K562 (cell line): ENCODE measurements around the gene C11orf86. TPM values are rescaled to one million over a fixed set of nuclear protein-coding genes. Genes with fewer than 3 reads are reported as not detected.

Experiments
- BHLHE40 ChIP-seq: IDR thresholded peaks from 2 replicates; pipeline ENCODE4 v1.6.1; 2011; ENCODE audit warnings: low read length, improper control_type of control experiment
- C11orf30 ChIP-seq: fragments of 450-650 bp; IDR thresholded peaks from 2 replicates; pipeline ENCODE4 v1.6.1; 2016; ENCODE audit warnings: low read depth, mild to moderate bottlenecking
- CBFB ChIP-seq: sonication (generic); formaldehyde crosslinking; IDR thresholded peaks from 2 replicates; pipeline ENCODE4 v1.4.0; 2020; ENCODE audit warnings: mild to moderate bottlenecking, missing genetic modification reagents
- E2F1 ChIP-seq: sonication (generic); formaldehyde crosslinking; IDR thresholded peaks from 2 replicates; pipeline ENCODE4 v1.8.1; 2023; ENCODE audit warnings: mild to moderate bottlenecking, missing genetic modification reagents, moderate library complexity
- EGR1 ChIP-seq: fragments of 450-650 bp; conservative IDR thresholded peaks from 2 replicates; pipeline ENCODE4 v1.6.1; 2017; ENCODE audit warnings: mild to moderate bottlenecking
- ELF1 ChIP-seq: fragments of 200-800 bp; sonication (Bioruptor generic); IDR thresholded peaks from 2 replicates; pipeline ENCODE4 v1.6.1; 2016; ENCODE audit warnings: missing genetic modification characterization, missing compliant biosample characterization
- HDGF ChIP-seq: fragments of 450-650 bp; IDR thresholded peaks from 2 replicates; pipeline ENCODE4 v1.6.1; 2016
- KDM5B ChIP-seq: fragments of 200-600 bp; sonication (generic); IDR thresholded peaks from 2 replicates; pipeline ENCODE4 v1.6.1; 2012; ENCODE audit warnings: low read depth, mild to moderate bottlenecking, moderate library complexity, low read length, control low read depth, inconsistent platforms; ENCODE audit not compliant: insufficient replicate concordance
- KHSRP ChIP-seq: fragments of 450-650 bp; IDR thresholded peaks from 2 replicates; pipeline ENCODE4 v1.6.1; 2017
- MAX ChIP-seq: sonication (generic); formaldehyde crosslinking; IDR thresholded peaks from 2 replicates; pipeline ENCODE4 v1.9.0; 2022; ENCODE audit warnings: mild to moderate bottlenecking, missing genetic modification reagents
- MCM3 ChIP-seq: fragments of 450-650 bp; IDR thresholded peaks from 2 replicates; pipeline ENCODE4 v1.6.1; 2016
- MEF2D ChIP-seq: conservative IDR thresholded peaks from 2 replicates; pipeline ENCODE4 v1.6.1; 2016; ENCODE audit warnings: low read depth, missing genetic modification characterization, missing compliant biosample characterization
- NR4A1 ChIP-seq, 2 experiments: fragments of 250-450 bp in 1 of 2; fragments of 450-650 bp in 1 of 2; sonication (Bioruptor Pico) in 1 of 2; IDR thresholded peaks; 2 replicates each; pipeline versions ENCODE4 v1.4.0 to v1.6.1; 2016 to 2020; ENCODE audit warnings: mild to moderate bottlenecking in 2 of 2, missing compliant biosample characterization in 1 of 2, missing genetic modification characterization in 1 of 2, moderate library complexity in 1 of 2
- RFX5 ChIP-seq: IDR thresholded peaks from 2 replicates; pipeline ENCODE4 v1.6.1; 2011; ENCODE audit warnings: low read depth, mild to moderate bottlenecking, improper control_type of control experiment, low read length
- STAT5B ChIP-seq: fragments of 250-450 bp; sonication (Bioruptor Pico); IDR thresholded peaks from 2 replicates; pipeline ENCODE4 v1.8.0; 2021; ENCODE audit warnings: mild to moderate bottlenecking, inconsistent platforms
- TBP ChIP-seq: optimal IDR thresholded peaks from 2 replicates; pipeline ENCODE3; 2011; ENCODE audit warnings: low read depth, low read length, improper control_type of control experiment
- TEAD2 ChIP-seq: fragments of 450-650 bp; IDR thresholded peaks from 2 replicates; pipeline ENCODE4 v1.6.1; 2016; ENCODE audit warnings: missing genetic modification characterization, control low read depth, missing compliant biosample characterization
- U2AF1 ChIP-seq: fragments of 200-400 bp; formaldehyde crosslinking; optimal IDR thresholded peaks from 2 replicates; pipeline ENCODE3; 2017; ENCODE audit warnings: mild to moderate bottlenecking, low read depth, low read length, moderate library complexity
- USF2 ChIP-seq: sonication (generic); formaldehyde crosslinking; IDR thresholded peaks from 2 replicates; pipeline ENCODE4 v1.5.0; 2020; ENCODE audit warnings: missing genetic modification reagents
- VEZF1 ChIP-seq: fragments of 200-800 bp; sonication (Bioruptor generic); IDR thresholded peaks from 2 replicates; pipeline ENCODE4 v1.6.1; 2017; ENCODE audit warnings: missing genetic modification characterization, missing compliant biosample characterization
- YY1 ChIP-seq, 3 experiments: IDR thresholded peaks; 2 replicates each; pipeline ENCODE4 v1.6.1; 2011; ENCODE audit warnings: low read length in 2 of 3, mild to moderate bottlenecking in 2 of 3, moderate library complexity in 2 of 3, borderline replicate concordance in 1 of 3, control low read depth in 1 of 3, low read depth in 1 of 3; ENCODE audit not compliant: insufficient read depth in 3 of 3, insufficient replicate concordance in 2 of 3, control insufficient read depth in 1 of 3, insufficient read length in 1 of 3; ENCODE audit errors: extremely low read depth in 1 of 3
- ZC3H11A ChIP-seq: IDR thresholded peaks from 2 replicates; pipeline ENCODE4 v1.6.1; 2012; ENCODE audit warnings: low read depth, low read length, improper control_type of control experiment
- ZNF121 ChIP-seq: sonication (generic); formaldehyde crosslinking; conservative IDR thresholded peaks from 2 replicates; pipeline ENCODE4 v1.8.0; 2022; ENCODE audit warnings: missing genetic modification reagents
- ZNF584 ChIP-seq: fragments of 200-800 bp; sonication (Bioruptor generic); IDR thresholded peaks from 2 replicates; pipeline ENCODE4 v1.6.1; 2016; ENCODE audit warnings: low read depth, mild to moderate bottlenecking, missing genetic modification characterization, missing compliant biosample characterization
- polyA plus RNA-seq, 8 experiments: library from polyadenylated mRNA; depleted of rRNA in 4 of 8; stranded (reverse) in 5 of 8; unstranded in 3 of 8; fragments of >200 nt; fragmentation: Nextera tagmentation in 2 of 8; fragmentation: Illumina TruSeq in 1 of 8; extraction: Ambion mirVana in 2 of 8; extraction: Trizol in 1 of 8; gene quantifications; 2 replicates each; pipeline versions ENCODE4 v1.2.1 to v1.2.3, GENCODE V29; 2011 to 2014; ENCODE audit warnings: inconsistent platforms in 1 of 8, missing spikeins in 1 of 8
- total RNA-seq, 7 experiments: library from RNA; depleted of rRNA in 6 of 7; stranded (reverse); fragments of >200 nt in 6 of 7; fragmentation: Illumina TruSeq in 2 of 7; extraction: Trizol in 2 of 7; gene quantifications; 2 replicates each; pipeline versions ENCODE4 v1.2.1 to v1.2.3, GENCODE V29; 2011 to 2021; ENCODE audit warnings: low replicate concordance in 1 of 7

C11orf86 gene
- total and polyA plus RNA-seq, 9 of the 15 experiments (the other 6 are each of a cell fraction or from before 2014, with no cell fraction given) = not detected

GRCh38 chr11:67006029-67006884, 31.2 kb downstream of the C11orf86 start (continued):
- TF ChIP-seq MEF2D (tag) = peak; percentile 72; the same call in 1 of the 2 replicates
- no peak for TF ChIP-seq ZC3H11A
- TF ChIP-seq ZNF121 (CRISPR knock-in tag) = no peak
- peak; percentile 43; the same call in 1 of the 2 replicates for TF ChIP-seq ZNF584 (CRISPR knock-in tag)
- TF ChIP-seq NR4A1 (CRISPR knock-in tag; IDR thresholded peaks at IDR 0.05) = no peak
- TF ChIP-seq NR4A1 (tag; IDR thresholded peaks at IDR 0.05) = 0 out of 2 replicates have a peak, but pooled peaks have one; percentile 41
- no peak for TF ChIP-seq CBFB (CRISPR knock-in tag)
- 0 out of 2 replicates have a peak, but pooled peaks have one; percentile 30 for TF ChIP-seq TEAD2 (tag)
- 0 out of 2 replicates have a peak, but pooled peaks have one; percentile 25 for TF ChIP-seq VEZF1
- TF ChIP-seq USF2 = peak; percentile 96
- TF ChIP-seq ELF1 (tag) = no peak
- TF ChIP-seq YY1 (IDR thresholded peaks at IDR 0.05; ENCODE audit: borderline replicate concordance in 1 of 3, control insufficient read depth in 1 of 3, extremely low read depth in 1 of 3, insufficient read depth in 3 of 3, insufficient read length in 1 of 3, insufficient replicate concordance in 2 of 3, low read depth in 1 of 3, low read length in 2 of 3) = peak; percentile 71 to 92 (median 82)
- TF ChIP-seq U2AF1 = no peak
- TF ChIP-seq MCM3 = no peak
- no peak for TF ChIP-seq E2F1 (CRISPR knock-in tag)
- no peak for TF ChIP-seq RFX5
- no peak for TF ChIP-seq HDGF
- no peak for TF ChIP-seq TBP
- TF ChIP-seq STAT5B (CRISPR knock-in tag) = no peak
- TF ChIP-seq KHSRP = no peak
- peak; percentile 44; the same call in 1 of the 2 replicates for TF ChIP-seq MAX (CRISPR knock-in tag)
- no peak for TF ChIP-seq EGR1
- TF ChIP-seq KDM5B = no peak
- peak; percentile 74 for TF ChIP-seq C11orf30
- peak; percentile 34; the same call in 1 of the 2 replicates for TF ChIP-seq BHLHE40
